Mesenchymal stem cell (in vitro differentiated cells and primary cell): ENCODE measurements around the gene VAPA.

Experiments used
- DNase-seq: peaks from one replicate; pipeline ENCODE4 v3.0.0-alpha.2; 2013
- H2AFZ ChIP-seq: one replicate; pipeline ENCODE4 v1.6.1; 2013; ENCODE audit warnings: low read depth, mild to moderate bottlenecking, control low read depth, inconsistent platforms, low read length, moderate library complexity
- H2AK5ac ChIP-seq: 2 replicates; pipeline ENCODE4 v1.6.1; 2013; ENCODE audit warnings: low read length, moderate library complexity, mild to moderate bottlenecking, inconsistent platforms; ENCODE audit not compliant: severe bottlenecking
- H2BK120ac ChIP-seq: one replicate; pipeline ENCODE4 v1.6.1; 2013; ENCODE audit warnings: low read depth, mild to moderate bottlenecking, inconsistent platforms, low read length, moderate library complexity
- H2BK12ac ChIP-seq, 2 experiments: one replicate each; pipeline ENCODE4 v1.6.1; 2013; ENCODE audit warnings: inconsistent platforms in 2 of 2, low read length in 2 of 2, mild to moderate bottlenecking in 2 of 2, moderate library complexity in 2 of 2, control low read depth in 1 of 2
- H2BK15ac ChIP-seq: one replicate; pipeline ENCODE4 v1.6.1; 2013; ENCODE audit warnings: mild to moderate bottlenecking, low read depth, inconsistent platforms; ENCODE audit not compliant: poor library complexity, severe bottlenecking
- H2BK5ac ChIP-seq: 2 replicates; pipeline ENCODE4 v1.6.1; 2013; ENCODE audit warnings: low read depth, mild to moderate bottlenecking, low read length, control low read depth, inconsistent platforms; ENCODE audit not compliant: poor library complexity, severe bottlenecking
- H3K14ac ChIP-seq, 2 experiments: one replicate each; pipeline ENCODE4 v1.6.1; 2013; ENCODE audit warnings: inconsistent platforms in 2 of 2, low read length in 2 of 2, control low read depth in 1 of 2, mild to moderate bottlenecking in 1 of 2, moderate library complexity in 1 of 2
- H3K18ac ChIP-seq, 2 experiments: one replicate each; pipeline ENCODE4 v1.6.1; 2013; ENCODE audit warnings: inconsistent platforms in 2 of 2, low read length in 2 of 2, control low read depth in 1 of 2, low read depth in 1 of 2, mild to moderate bottlenecking in 1 of 2
- H3K23ac ChIP-seq, 2 experiments: one replicate each; pipeline ENCODE4 v1.6.1; 2013; ENCODE audit warnings: inconsistent platforms in 2 of 2, low read length in 2 of 2, mild to moderate bottlenecking in 2 of 2, moderate library complexity in 2 of 2, control low read depth in 1 of 2
- H3K27ac ChIP-seq: 2 replicates; pipeline ENCODE4 v1.5.1; 2013; ENCODE audit warnings: mild to moderate bottlenecking, moderate library complexity, low read length, control low read depth, inconsistent platforms; ENCODE audit not compliant: poor library complexity, severe bottlenecking
- H3K27me3 ChIP-seq, 2 experiments: 2 replicates each; pipeline versions ENCODE4 v1.6.1 to v1.7.0; 2013; ENCODE audit warnings: low read length in 2 of 2, mild to moderate bottlenecking in 2 of 2, moderate library complexity in 2 of 2, control low read depth in 1 of 2, inconsistent platforms in 1 of 2; ENCODE audit not compliant: control insufficient read depth in 1 of 2, insufficient read depth in 1 of 2
- H3K36me3 ChIP-seq, 2 experiments: 2 replicates each; pipeline versions ENCODE4 v1.6.1 to v1.7.0; 2013; ENCODE audit warnings: low read length in 2 of 2, control low read depth in 1 of 2, inconsistent platforms in 1 of 2, low read depth in 1 of 2, mild to moderate bottlenecking in 1 of 2; ENCODE audit not compliant: insufficient read depth in 2 of 2, control insufficient read depth in 1 of 2
- H3K4ac ChIP-seq, 2 experiments: one replicate each; pipeline ENCODE4 v1.6.1; 2013; ENCODE audit warnings: inconsistent platforms in 2 of 2, low read length in 2 of 2, mild to moderate bottlenecking in 2 of 2, moderate library complexity in 2 of 2, control low read depth in 1 of 2, low read depth in 1 of 2
- H3K4me1 ChIP-seq: 2 replicates; pipeline ENCODE4 v1.6.1; 2013; ENCODE audit warnings: low read depth, low read length, control low read depth; ENCODE audit not compliant: control insufficient read depth, insufficient read depth
- H3K4me2 ChIP-seq: 2 replicates; pipeline ENCODE4 v1.6.1; 2013; ENCODE audit warnings: low read length, mild to moderate bottlenecking, inconsistent platforms; ENCODE audit not compliant: poor library complexity, severe bottlenecking
- H3K4me3 ChIP-seq, 2 experiments: 2 replicates each; pipeline versions ENCODE4 v1.5.1 to v1.7.0; 2013; ENCODE audit warnings: low read length in 2 of 2, mild to moderate bottlenecking in 2 of 2, control low read depth in 1 of 2, low read depth in 1 of 2; ENCODE audit not compliant: insufficient read depth in 1 of 2
- H3K79me1 ChIP-seq: replicated peaks from 2 replicates; pipeline ENCODE4 v1.6.1; 2013; ENCODE audit warnings: mild to moderate bottlenecking, control low read depth, low read length, inconsistent platforms; ENCODE audit not compliant: poor library complexity, severe bottlenecking
- H3K9ac ChIP-seq: 2 replicates; pipeline ENCODE4 v1.7.0; 2013; ENCODE audit warnings: mild to moderate bottlenecking, low read length, moderate library complexity
- H3K9me3 ChIP-seq: 2 replicates; pipeline ENCODE4 v1.7.0; 2013; ENCODE audit warnings: mild to moderate bottlenecking, low read length; ENCODE audit not compliant: control insufficient read depth
- H4K8ac ChIP-seq: one replicate; pipeline ENCODE4 v1.6.1; 2013; ENCODE audit warnings: inconsistent platforms, mild to moderate bottlenecking, low read length, moderate library complexity
- H4K91ac ChIP-seq: one replicate; pipeline ENCODE4 v1.6.1; 2013; ENCODE audit warnings: mild to moderate bottlenecking, low read length, inconsistent platforms
- WGBS: methylation state at CpG from one replicate; pipeline ENCODE4 v1.1.7; 2013; ENCODE audit warnings: mixed read lengths; 5-methylcytosine and 5-hydroxymethylcytosine counted together

VAPA gene

DNA sequence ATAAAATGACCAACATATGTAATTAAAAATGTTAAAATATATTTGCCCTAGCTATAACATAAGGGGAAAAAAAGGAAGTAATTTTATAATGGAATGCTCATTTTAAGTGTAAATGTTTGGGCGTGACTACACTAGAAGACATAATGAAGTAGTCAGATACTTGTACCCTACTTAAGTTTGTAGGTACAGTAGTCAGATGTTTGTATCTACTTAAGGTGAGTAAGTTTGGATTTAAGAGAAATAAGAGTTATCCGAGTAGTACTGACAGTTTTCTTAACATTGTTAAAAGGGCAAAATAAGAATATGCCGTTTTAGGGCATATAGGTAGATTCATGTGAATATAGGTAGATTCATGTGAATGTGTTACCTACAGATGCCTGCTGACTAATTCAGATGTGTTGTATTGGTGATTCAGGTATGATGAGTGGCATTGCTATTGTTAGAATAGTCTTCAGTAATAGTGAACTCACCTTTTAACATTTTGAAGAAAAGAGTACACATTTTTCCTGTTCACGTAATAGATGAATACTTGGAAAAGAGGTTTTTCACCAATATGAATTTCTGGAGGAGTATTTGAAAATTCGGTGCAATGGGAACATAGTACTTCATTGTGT lies 14.9 kb downstream of the VAPA start:
- H2BK120ac ChIP-seq = no peak overlapping the region
- no peak overlapping the region for H2AK5ac ChIP-seq
- H3K27ac ChIP-seq = no peak overlapping the region
- no peak overlapping the region for H4K8ac ChIP-seq
- WGBS = 82% methylated on average over 5 of the region's 5 CpGs
- H3K9ac ChIP-seq = no peak overlapping the region
- DNase-seq = no peak
- H3K4ac ChIP-seq = no peak overlapping the region
- no peak overlapping the region for H3K14ac ChIP-seq
- H2BK15ac ChIP-seq = no peak overlapping the region
- H3K23ac ChIP-seq = no peak overlapping the region
- no peak overlapping the region for H3K18ac ChIP-seq
- H2BK12ac ChIP-seq = no peak overlapping the region
- H4K91ac ChIP-seq = no peak overlapping the region
- no peaks in the 10 kb centered on the region for H3K27me3 ChIP-seq
- H3K9me3 ChIP-seq = no peaks in the 10 kb centered on the region
- H3K4me2 ChIP-seq = no peak overlapping the region
- peaks cover 0 to 14% of the 10 kb centered on the region in 2 experiments for H3K36me3 ChIP-seq
- H3K4me3 ChIP-seq = no peak overlapping the region
- H2BK5ac ChIP-seq = no peak overlapping the region
- H3K79me1 ChIP-seq = no peaks in the 10 kb centered on the region
- H3K4me1 ChIP-seq = peaks cover 1% of the 10 kb centered on the region
- no peak overlapping the region for H2AFZ ChIP-seq

DNA sequence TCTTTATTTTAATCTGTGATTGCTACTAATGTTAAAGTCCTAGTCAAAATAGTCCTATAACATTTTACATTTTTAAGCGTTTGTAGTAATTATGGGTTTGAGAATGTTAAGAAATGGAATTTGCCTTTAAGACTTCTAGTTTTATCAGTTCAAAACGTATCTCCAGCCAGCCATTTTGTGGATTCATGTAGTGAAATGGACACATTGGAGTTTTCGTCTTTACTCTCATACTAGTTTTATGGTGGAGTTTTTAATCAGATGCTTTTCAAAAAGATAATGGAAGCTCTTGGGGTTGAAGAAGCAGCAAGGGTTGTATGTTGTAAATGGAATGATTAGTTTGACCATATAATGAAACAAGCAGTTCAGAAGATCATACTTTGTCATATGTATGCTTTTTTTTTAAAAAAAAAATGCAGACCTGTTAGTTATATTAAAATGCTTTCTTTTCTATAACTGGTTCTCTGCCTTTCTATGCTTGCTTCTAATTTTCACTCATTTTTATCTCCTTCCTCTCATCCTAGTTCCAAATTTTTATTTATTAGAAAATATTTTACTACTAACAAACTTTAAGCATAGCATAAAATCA lies 16.6 kb downstream of the VAPA start:
- peaks cover 3% of the 10 kb centered on the region for H3K79me1 ChIP-seq
- WGBS = 95% methylated on average over 3 of the region's 3 CpGs

DNA sequence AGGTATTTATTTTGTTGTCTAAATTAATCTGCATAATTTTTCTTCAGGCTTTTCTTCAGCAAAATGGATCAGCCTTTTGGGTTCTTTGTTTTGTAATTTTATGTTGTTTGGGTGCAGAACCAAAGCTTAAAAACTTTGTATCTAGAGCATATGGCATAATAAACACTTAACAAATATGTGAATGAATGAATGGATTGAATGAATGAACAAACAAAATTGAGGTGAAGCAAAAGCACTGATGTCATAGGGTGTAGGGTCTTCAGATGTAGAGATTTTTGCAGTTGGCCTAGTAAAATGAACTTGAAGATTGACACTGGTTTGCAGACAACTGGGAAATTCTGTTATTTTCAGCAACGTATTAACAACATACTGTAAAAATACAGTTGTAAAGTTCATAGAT lies 17.3 kb downstream of the VAPA start:
- H3K4me2 ChIP-seq = no peak overlapping the region
- H3K27ac ChIP-seq = no peak overlapping the region
- H3K27me3 ChIP-seq = no peaks in the 10 kb centered on the region
- no peak overlapping the region for H3K4ac ChIP-seq
- peaks cover 1% of the 10 kb centered on the region for H3K4me1 ChIP-seq
- DNase-seq = no peak
- H3K23ac ChIP-seq = no peak overlapping the region
- H3K79me1 ChIP-seq = peaks cover 3% of the 10 kb centered on the region
- WGBS = no CpG with 5 or more reads among the region's 1 CpG
- no peak overlapping the region for H4K8ac ChIP-seq
- H2AFZ ChIP-seq = no peak overlapping the region
- H3K14ac ChIP-seq = no peak overlapping the region
- no peak overlapping the region for H4K91ac ChIP-seq
- H2BK12ac ChIP-seq = no peak overlapping the region
- H2BK120ac ChIP-seq = no peak overlapping the region
- no peak overlapping the region for H2BK15ac ChIP-seq
- no peak overlapping the region for H3K18ac ChIP-seq
- no peak overlapping the region for H2AK5ac ChIP-seq
- no peak overlapping the region for H3K4me3 ChIP-seq
- no peak overlapping the region for H2BK5ac ChIP-seq
- no peaks in the 10 kb centered on the region for H3K9me3 ChIP-seq
- H3K9ac ChIP-seq = no peak overlapping the region
- peaks cover 0 to 25% of the 10 kb centered on the region in 2 experiments for H3K36me3 ChIP-seq

More for the DNA sequence above, 16.6 kb downstream of the VAPA start:
- Histone ChIP-seq H2BK15ac (no peak overlapping the region), H3K23ac (no peak overlapping the region), H3K18ac (no peak overlapping the region), H3K4me2 (no peak overlapping the region), H4K91ac (no peak overlapping the region), H4K8ac (no peak overlapping the region), H2BK120ac (no peak overlapping the region), H3K4ac (no peak overlapping the region), H3K27ac (no peak overlapping the region), H3K14ac (no peak overlapping the region), H3K27me3 (no peaks in the 10 kb centered on the region), H3K9ac (no peak overlapping the region), H3K9me3 (no peaks in the 10 kb centered on the region), H3K4me3 (no peak overlapping the region), H2BK5ac (no peak overlapping the region), H2AK5ac (no peak overlapping the region), H2BK12ac (no peak overlapping the region), H3K36me3 (peaks cover 0 to 21% of the 10 kb centered on the region in 2 experiments), H3K4me1 (peaks cover 1% of the 10 kb centered on the region), H2AFZ (no peak overlapping the region)
- DNase-seq = no peak

GRCh38 chr18:9931678-9932077 lies 17.9 kb downstream of the VAPA start:
- Histone ChIP-seq H3K4ac (no peak overlapping the region), H2AFZ (no peak overlapping the region), H3K4me3 (no peak overlapping the region), H4K8ac (no peak overlapping the region), H3K27me3 (no peaks in the 10 kb centered on the region), H3K4me1 (peaks cover 1% of the 10 kb centered on the region), H3K4me2 (no peak overlapping the region), H3K9ac (no peak overlapping the region), H3K27ac (no peak overlapping the region), H3K18ac (no peak overlapping the region), H2BK5ac (no peak overlapping the region), H3K14ac (no peak overlapping the region), H3K23ac (no peak overlapping the region), H3K79me1 (peaks cover 6% of the 10 kb centered on the region), H2BK12ac (no peak overlapping the region), H2BK15ac (no peak overlapping the region), H3K9me3 (no peaks in the 10 kb centered on the region), H2AK5ac (no peak overlapping the region), H2BK120ac (no peak overlapping the region), H4K91ac (no peak overlapping the region), H3K36me3 (peaks cover 5 to 31% of the 10 kb centered on the region in 2 experiments)
- 93% methylated on average over 5 of the region's 5 CpGs for WGBS
- DNase-seq = no peak
